OCI-LY3 (cell line): ENCODE results near the gene CFAP45.
A peak's percentile ranks its signal among the peaks of the same experiment; 100 is the strongest.

Experiments used
- CTCF ChIP-seq: fragments of 200-600, 300-600 bp; sonication (generic); IDR thresholded peaks from 2 replicates; pipeline ENCODE4 v1.5.1; 2014; ENCODE audit warnings: antibody characterized with exemption, low read length, low read depth
- EZH2phosphoT487 ChIP-seq: fragments of 200-600 bp; shearing (Covaris generic); IDR thresholded peaks from 2 replicates; pipeline ENCODE4 v1.6.1; 2018; ENCODE audit warnings: antibody characterized with exemption, mixed run types, low read depth

DNA sequence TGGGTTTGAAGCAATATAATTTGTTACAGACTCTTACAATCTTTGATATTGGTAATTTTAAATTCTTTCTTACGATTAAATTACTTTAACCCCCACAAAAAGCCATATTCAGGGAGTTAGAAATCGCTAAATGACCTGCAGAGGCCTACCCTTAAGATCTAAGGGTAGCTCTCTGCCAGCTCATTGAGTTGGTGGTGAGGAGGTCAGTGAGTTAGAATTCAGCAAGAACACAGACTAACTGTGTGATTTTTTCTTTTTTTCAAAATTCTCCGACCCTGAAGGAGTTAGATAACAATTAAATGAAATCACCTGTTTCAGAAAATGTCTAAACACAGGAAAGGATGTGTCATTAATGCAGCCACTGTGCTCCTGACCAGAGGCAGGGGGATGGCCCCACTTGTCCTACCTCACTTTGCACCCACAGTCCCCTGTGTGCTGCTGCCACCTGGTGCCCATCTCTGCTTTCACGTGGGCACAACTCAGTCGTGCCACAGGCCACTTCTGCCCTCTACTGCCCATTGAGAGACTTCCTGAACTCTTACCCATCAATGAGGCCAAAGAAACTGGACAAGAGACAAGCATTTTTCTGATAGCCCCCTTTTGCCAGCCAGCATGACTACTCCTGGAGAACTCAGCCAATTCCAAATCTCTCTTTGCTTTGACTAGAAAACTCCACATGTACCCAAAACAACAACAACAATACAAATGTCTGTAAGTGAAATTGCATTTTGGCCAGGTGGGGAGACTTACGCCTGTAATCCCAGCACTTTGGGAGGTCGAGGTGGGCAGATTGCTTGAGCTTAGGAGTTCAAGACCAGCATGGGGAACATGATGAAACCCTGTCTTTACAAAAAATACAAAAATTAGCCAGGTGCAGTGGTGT, 8.4 kb downstream of the CFAP45 start:
- TF ChIP-seq CTCF, result peak; percentile 100
- TF ChIP-seq EZH2phosphoT487, result no peak
